OCI-LY7 (cell line): ENCODE data around the gene SORD. TPM values are rescaled to one million over a fixed set of nuclear protein-coding genes. Genes with fewer than 3 reads are reported as not detected.

Source experiments
- BruUV-seq: library from RNA; stranded (reverse); fragments of 400-500 nt; replicated peaks from 2 replicates; lab custom pipeline; 2021; lab: Mats Ljungman, UMichigan
- CTCF ChIA-PET: fragments of 300-600 bp; sonication (Branson Sonifier 250); formaldehyde crosslinking; loops from one replicate; lab custom pipeline; 2022; ENCODE audit warnings: antibody characterized with exemption; ENCODE audit not compliant: unreplicated experiment; lab: Charles Lee
- POLR2A ChIA-PET: fragments of 300-600 bp; sonication (Branson Sonifier 250); formaldehyde crosslinking; loops from one replicate; lab custom pipeline; 2022; ENCODE audit warnings: antibody characterized with exemption; lab: Charles Lee
- DNase-seq: peaks from one replicate; pipeline ENCODE4 v3.0.0-alpha.2; 2015; ENCODE audit warnings: low spot score
- H2AFZ ChIP-seq: fragments of 200-600 bp; sonication (generic), shearing (Covaris generic); 2 replicates; pipeline ENCODE4 v1.6.1; 2014; ENCODE audit warnings: mild to moderate bottlenecking, antibody characterized with exemption, low read length, moderate library complexity
- H3K27ac ChIP-seq: fragments of 200-600 bp; sonication (generic); 2 replicates; pipeline ENCODE4 v1.5.1; 2014; ENCODE audit warnings: mixed run types, low read depth, mild to moderate bottlenecking, moderate library complexity, low read length, inconsistent platforms; ENCODE audit not compliant: poor library complexity, severe bottlenecking
- H3K36me3 ChIP-seq: fragments of 200-600 bp; sonication (generic); 2 replicates; pipeline ENCODE4 v1.6.1; 2014; ENCODE audit warnings: mild to moderate bottlenecking, antibody characterized with exemption, low read length, moderate library complexity, mixed read lengths; ENCODE audit not compliant: insufficient read depth
- H3K4me1 ChIP-seq: fragments of 200-600 bp; sonication (generic); 2 replicates; pipeline ENCODE4 v1.5.1; 2014; ENCODE audit warnings: mild to moderate bottlenecking, low read length; ENCODE audit not compliant: insufficient read depth, poor library complexity, severe bottlenecking
- H3K4me2 ChIP-seq: fragments of 200-600 bp; sonication (generic); 2 replicates; pipeline ENCODE4 v1.6.1; 2014; ENCODE audit warnings: mild to moderate bottlenecking, low read length
- H3K4me3 ChIP-seq: fragments of 200-600 bp; sonication (generic); 2 replicates; pipeline ENCODE4 v1.5.1; 2014; ENCODE audit warnings: mild to moderate bottlenecking, low read depth, low read length; ENCODE audit not compliant: poor library complexity, severe bottlenecking
- H3K79me2 ChIP-seq: fragments of 200-600 bp; sonication (generic); 2 replicates; pipeline ENCODE4 v1.6.1; 2016; ENCODE audit warnings: low read depth, mild to moderate bottlenecking, low read length, moderate library complexity, mixed read lengths; ENCODE audit not compliant: insufficient read depth
- H3K9me2 ChIP-seq: fragments of 200-600 bp; sonication (generic); 2 replicates; pipeline ENCODE4 v1.6.1; 2016; ENCODE audit warnings: mild to moderate bottlenecking, low read length, mixed read lengths; ENCODE audit not compliant: insufficient read depth
- H3K9me3 ChIP-seq: fragments of 200-600 bp; sonication (generic); 2 replicates; pipeline ENCODE4 v1.6.1; 2014; ENCODE audit warnings: mild to moderate bottlenecking, mixed run types, low read length, mixed read lengths
- H4K20me1 ChIP-seq: fragments of 200-600 bp; sonication (generic); 2 replicates; pipeline ENCODE4 v1.6.1; 2014; ENCODE audit warnings: mild to moderate bottlenecking, antibody characterized with exemption, low read length, moderate library complexity, mixed read lengths; ENCODE audit not compliant: insufficient read depth
- EZH2phosphoT487 ChIP-seq: fragments of 200-600 bp; sonication (generic); IDR thresholded peaks from 2 replicates; pipeline ENCODE4 v1.6.1; 2018; ENCODE audit warnings: low read depth, borderline replicate concordance, mild to moderate bottlenecking, mixed run types, antibody characterized with exemption, low read length, moderate library complexity, mixed read lengths
- intact Hi-C: fragments of 100-400 bp; cut with micrococcal nuclease; formaldehyde crosslinking; loops from one replicate; pipeline ENCODE4 v1.10.0; 2022; ENCODE audit not compliant: unreplicated experiment
- total RNA-seq, 2 experiments: library from RNA; depleted of rRNA in 1 of 2; stranded (reverse); fragments of >200 nt in 1 of 2; shearing (Covaris generic) in 1 of 2; gene quantifications; 2 replicates each; pipeline ENCODE4 v1.2.3, GENCODE V29; 2014 to 2022
- TF ChIP-seq, protein P1 (sequence below): fragments of 200-600 bp; sonication (generic); conservative IDR thresholded peaks from 2 replicates; pipeline ENCODE4 v1.5.1; 2014; ENCODE audit warnings: mild to moderate bottlenecking, antibody characterized with exemption, low read length, moderate library complexity, mixed read lengths

Gene SORD
- total RNA-seq, 2 experiments from 2014 or later: 10.4 to 17.8 TPM

DNA sequence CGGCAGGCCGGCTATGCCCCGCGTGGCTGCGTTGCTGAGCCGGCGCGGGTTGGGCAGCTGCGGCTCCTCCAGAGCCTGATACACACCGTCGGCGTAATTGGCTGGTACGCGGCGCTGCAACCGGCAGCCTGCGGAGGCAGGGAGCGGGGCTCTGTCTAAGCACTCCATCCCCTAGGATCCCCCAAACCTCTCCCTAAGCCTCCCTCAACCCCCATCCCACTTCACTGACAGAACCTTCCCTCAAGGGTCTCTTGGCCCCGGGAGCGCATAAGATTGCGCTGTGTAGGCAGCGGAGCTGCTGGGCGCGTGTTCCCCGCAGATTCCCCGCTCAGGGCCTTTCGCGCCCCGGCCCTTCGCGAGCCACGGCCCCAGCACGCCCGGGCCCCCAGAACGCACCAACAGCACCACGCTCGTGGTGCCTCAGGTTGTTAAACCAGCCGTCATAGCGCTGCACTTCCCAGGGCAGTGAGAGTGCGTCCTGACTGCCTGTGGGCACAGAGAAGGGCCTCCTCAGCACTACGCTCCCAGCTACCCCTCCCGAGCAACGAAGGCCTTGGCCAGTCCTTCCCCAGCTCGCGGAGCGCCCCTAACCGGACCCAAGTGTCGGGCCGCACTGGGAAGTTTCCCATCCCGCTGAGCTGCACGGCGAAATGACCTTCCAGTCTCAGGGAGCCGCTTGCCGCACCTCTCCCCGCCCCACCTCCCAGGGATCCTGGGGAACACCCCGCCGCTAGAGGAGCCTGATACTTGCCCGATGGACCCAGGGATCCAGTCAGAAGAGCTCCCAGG, 89.8 kb downstream of the SORD start:
- POLR2A ChIA-PET: no interaction called here
- H3K9me3 ChIP-seq: no peaks in the 10 kb centered on the region
- no TSS peak for BruUV-seq
- no peaks in the 10 kb centered on the region for H3K79me2 ChIP-seq
- H3K9me2 ChIP-seq: no peaks in the 10 kb centered on the region
- intact Hi-C loops: no loop called here
- H3K4me3 ChIP-seq: no peak overlapping the region
- H3K36me3 ChIP-seq: no peaks in the 10 kb centered on the region
- TF ChIP-seq, protein P1, sequence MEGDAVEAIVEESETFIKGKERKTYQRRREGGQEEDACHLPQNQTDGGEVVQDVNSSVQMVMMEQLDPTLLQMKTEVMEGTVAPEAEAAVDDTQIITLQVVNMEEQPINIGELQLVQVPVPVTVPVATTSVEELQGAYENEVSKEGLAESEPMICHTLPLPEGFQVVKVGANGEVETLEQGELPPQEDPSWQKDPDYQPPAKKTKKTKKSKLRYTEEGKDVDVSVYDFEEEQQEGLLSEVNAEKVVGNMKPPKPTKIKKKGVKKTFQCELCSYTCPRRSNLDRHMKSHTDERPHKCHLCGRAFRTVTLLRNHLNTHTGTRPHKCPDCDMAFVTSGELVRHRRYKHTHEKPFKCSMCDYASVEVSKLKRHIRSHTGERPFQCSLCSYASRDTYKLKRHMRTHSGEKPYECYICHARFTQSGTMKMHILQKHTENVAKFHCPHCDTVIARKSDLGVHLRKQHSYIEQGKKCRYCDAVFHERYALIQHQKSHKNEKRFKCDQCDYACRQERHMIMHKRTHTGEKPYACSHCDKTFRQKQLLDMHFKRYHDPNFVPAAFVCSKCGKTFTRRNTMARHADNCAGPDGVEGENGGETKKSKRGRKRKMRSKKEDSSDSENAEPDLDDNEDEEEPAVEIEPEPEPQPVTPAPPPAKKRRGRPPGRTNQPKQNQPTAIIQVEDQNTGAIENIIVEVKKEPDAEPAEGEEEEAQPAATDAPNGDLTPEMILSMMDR: no peak
- TF ChIP-seq EZH2phosphoT487: no peak
- CTCF ChIA-PET: no interaction called here
- DNase-seq: no peak
- H3K4me1 ChIP-seq: no peaks in the 10 kb centered on the region
- H3K27ac ChIP-seq: no peak overlapping the region
- no peak overlapping the region for H2AFZ ChIP-seq
- H4K20me1 ChIP-seq: no peaks in the 10 kb centered on the region
- no peak overlapping the region for H3K4me2 ChIP-seq

GRCh38 chr15:45113380-45113990, 90.5 kb downstream of the SORD start:
- H3K36me3 ChIP-seq: no peaks in the 10 kb centered on the region
- POLR2A ChIA-PET: no interaction called here
- H3K9me2 ChIP-seq: no peaks in the 10 kb centered on the region
- CTCF ChIA-PET: no interaction called here
- TF ChIP-seq, protein P1: no peak
- TF ChIP-seq EZH2phosphoT487: no peak
- H3K4me1 ChIP-seq: no peaks in the 10 kb centered on the region
- no peaks in the 10 kb centered on the region for H4K20me1 ChIP-seq
- no peak for DNase-seq
- H3K4me3 ChIP-seq: no peak overlapping the region
- no peak overlapping the region; the same call in 1 of the 2 replicates for H3K4me2 ChIP-seq
- H3K27ac ChIP-seq: no peak overlapping the region
- H3K79me2 ChIP-seq: no peaks in the 10 kb centered on the region
- BruUV-seq: no TSS peak
- no peaks in the 10 kb centered on the region for H3K9me3 ChIP-seq
- intact Hi-C loops: no loop called here
- no peak overlapping the region for H2AFZ ChIP-seq
